HCEC 1CT (cell line): Measurements from ENCODE around the gene S100A2.
"Not testable (repeated sequence)": the region's sequence is repeated elsewhere in the genome, so short reads cannot be mapped to it uniquely, and the experiment has no call there.

ENCODE experiments used
- DNase-seq: peaks from one replicate; pipeline ENCODE4 v3.0.0-alpha.2; 2017

The S100A2 gene

GRCh38 chr1:153562021-153562420 lies 3.6 kb downstream of the S100A2 start:
- not testable (repeated sequence) for DNase-seq

GRCh38 chr1:153561466-153561985 lies 4.1 kb downstream of the S100A2 start:
- no peak for DNase-seq

- DNase-seq = no peak
Observed at GRCh38 chr1:153560771-153561465, 4.7 kb downstream of the S100A2 start.

- no peak for DNase-seq
Observed at GRCh38 chr1:153560241-153560640, 5.4 kb downstream of the S100A2 start.

GRCh38 chr1:153557877-153558276 lies 7.8 kb downstream of the S100A2 start:
- DNase-seq = no peak

GRCh38 chr1:153556348-153556747 lies 9.3 kb downstream of the S100A2 start:
- no peak for DNase-seq

GRCh38 chr1:153553830-153554541 lies 11.7 kb downstream of the S100A2 start:
- no peak for DNase-seq

- no peak for DNase-seq
Observed at GRCh38 chr1:153553096-153553495, 12.5 kb downstream of the S100A2 start.

- no peak for DNase-seq
Observed at GRCh38 chr1:153552335-153552734, 13.3 kb downstream of the S100A2 start.

GRCh38 chr1:153550827-153551500 lies 14.7 kb downstream of the S100A2 start:
- DNase-seq = no peak

- DNase-seq = no peak
Observed at GRCh38 chr1:153550398-153550758, 15.3 kb downstream of the S100A2 start.

GRCh38 chr1:153549741-153550397 lies 15.8 kb downstream of the S100A2 start:
- DNase-seq = no peak

GRCh38 chr1:153548722-153549688 lies 16.6 kb downstream of the S100A2 start, which contains the start of gene S100A3:
S100A3 (minus strand) TSS chr1:153549258; CDS start chr1:153548485, 773 bp downstream.
- peak; percentile 93 for DNase-seq

GRCh38 chr1:153547560-153548551 lies 17.8 kb downstream of the S100A2 start:
- no peak for DNase-seq

- DNase-seq = no peak
Observed at GRCh38 chr1:153546796-153547559, 18.7 kb downstream of the S100A2 start.

- DNase-seq = no peak
Observed at GRCh38 chr1:153546371-153546770, 19.3 kb downstream of the S100A2 start.

- DNase-seq = peak; percentile 87
Observed at GRCh38 chr1:153545067-153546055, 20.3 kb downstream of the S100A2 start, which contains the start of gene S100A4. S100A4 (minus strand) TSS chr1:153545806; CDS start chr1:153544794, 1,012 bp downstream.

GRCh38 chr1:153544453-153545066 lies 21.1 kb downstream of the S100A2 start:
- DNase-seq = no peak
